GM18511 (cell line): ENCODE results near the gene ROR2.

ENCODE experiments used
- ATAC-seq: cut with Tn5 transposase; IDR thresholded peaks from one replicate; pipeline ENCODE4 v1.9.1; 2021; ENCODE audit warnings: mild to moderate bottlenecking, moderate library complexity; ENCODE audit not compliant: unreplicated experiment

ROR2 gene

GRCh38 chr9:91603932-91604331, 346.1 kb downstream of the ROR2 start:
- no peak for ATAC-seq

- ATAC-seq = no peak
Observed at GRCh38 chr9:91599564-91599963, 350.5 kb downstream of the ROR2 start.

DNA sequence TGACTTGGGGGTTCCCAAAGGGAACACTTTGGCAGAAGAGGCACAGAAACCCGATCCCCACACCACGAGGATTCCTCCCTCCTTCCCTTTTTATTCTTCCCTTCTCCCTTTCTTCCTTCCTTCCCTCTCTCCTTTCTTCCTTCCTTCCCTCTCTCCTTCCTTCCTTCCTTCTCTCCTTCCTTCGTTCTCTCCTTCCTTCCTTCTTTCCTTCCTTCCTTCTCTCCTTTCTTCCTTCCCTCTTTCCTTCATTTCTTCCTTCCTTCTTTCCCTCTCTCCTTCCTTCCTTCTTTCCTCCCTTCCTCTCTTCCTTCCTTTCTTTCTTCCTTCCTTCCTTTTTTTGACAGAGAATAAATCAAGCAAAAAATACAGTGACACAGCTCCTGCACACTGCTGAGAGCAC, 358.4 kb downstream of the ROR2 start:
- no peak for ATAC-seq

- no peak for ATAC-seq
Observed at GRCh38 chr9:91589101-91589553, 360.9 kb downstream of the ROR2 start.

- no peak for ATAC-seq
Observed at GRCh38 chr9:91586282-91586681, 363.7 kb downstream of the ROR2 start.

- no peak for ATAC-seq
Observed at GRCh38 chr9:91583966-91584365, 366.1 kb downstream of the ROR2 start.

DNA sequence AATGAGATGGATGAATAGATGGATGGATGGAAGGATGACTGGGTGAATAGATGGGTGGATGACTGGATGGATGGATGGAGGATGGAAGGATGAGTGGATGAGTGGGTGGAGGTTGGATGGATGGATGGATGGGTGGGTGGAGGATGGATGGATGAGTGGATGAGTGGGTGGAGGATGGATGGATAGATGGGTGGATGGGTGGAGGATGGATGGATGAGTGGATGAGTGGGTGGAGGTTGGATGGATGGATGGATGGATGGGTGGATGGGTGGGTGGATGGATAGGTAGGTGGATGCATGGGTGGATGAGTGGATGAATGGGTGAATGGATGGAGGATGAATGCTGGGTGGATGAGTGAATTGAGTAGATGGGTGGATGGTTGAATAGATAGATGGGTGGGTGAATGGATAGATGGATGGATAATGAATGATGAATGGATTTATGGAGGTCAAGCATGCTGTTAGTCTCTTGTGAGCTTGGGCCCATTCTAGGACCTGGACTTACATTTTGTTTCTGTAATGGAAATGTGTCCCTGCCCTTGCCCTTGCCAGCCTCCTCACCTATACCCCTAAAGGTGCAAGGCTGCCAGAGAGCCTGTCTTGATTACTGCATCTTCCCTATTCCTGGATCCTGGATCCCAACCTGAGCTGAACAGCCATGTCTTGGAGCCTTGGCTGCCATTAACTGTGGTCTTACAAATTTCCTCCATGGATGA, 366.7 kb downstream of the ROR2 start:
- ATAC-seq = no peak

DNA sequence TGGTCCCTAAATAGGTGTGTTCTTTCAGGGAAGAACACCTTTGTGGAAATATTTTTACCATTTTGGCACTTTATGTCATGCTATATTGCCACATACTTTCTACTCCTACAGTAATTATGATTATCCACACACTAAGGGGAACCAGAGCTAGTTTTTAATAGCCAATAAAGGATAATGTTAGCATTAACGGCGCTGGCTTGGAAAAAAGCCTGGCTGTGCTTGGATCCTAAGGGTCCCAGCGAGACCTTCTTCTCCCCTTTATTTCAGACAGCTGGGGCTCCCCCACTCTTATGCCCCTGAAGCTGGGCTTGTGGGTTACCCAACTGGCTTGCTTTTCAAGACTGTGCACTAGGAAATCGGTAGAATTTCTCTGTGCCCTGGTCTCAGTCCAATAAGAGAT, 367.8 kb downstream of the ROR2 start:
- ATAC-seq = no peak

DNA sequence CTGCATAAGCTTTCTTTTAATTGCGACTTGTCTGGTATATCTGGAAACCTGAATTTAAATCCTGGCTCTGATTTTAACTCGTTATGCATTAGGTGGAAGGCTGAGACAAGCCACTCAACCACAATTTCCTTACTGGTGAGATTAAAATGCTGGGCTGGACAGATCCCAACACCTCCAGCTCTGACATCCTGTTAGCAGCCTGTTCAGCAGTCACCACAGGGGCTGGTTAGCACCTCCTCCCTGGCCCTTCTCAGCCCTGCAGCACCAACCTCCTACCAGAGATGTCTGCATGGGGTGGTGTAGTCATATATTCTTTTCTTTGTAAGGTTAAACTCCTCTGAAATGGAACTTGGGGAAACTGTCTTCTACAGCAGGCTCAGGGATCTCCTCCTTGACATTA, 369.9 kb downstream of the ROR2 start:
- no peak for ATAC-seq

GRCh38 chr9:91578911-91579310, 371.1 kb downstream of the ROR2 start:
- ATAC-seq = no peak

- no peak for ATAC-seq
Observed at GRCh38 chr9:91577633-91578061, 372.4 kb downstream of the ROR2 start.

GRCh38 chr9:91572811-91573210, 377.2 kb downstream of the ROR2 start:
- ATAC-seq = no peak

DNA sequence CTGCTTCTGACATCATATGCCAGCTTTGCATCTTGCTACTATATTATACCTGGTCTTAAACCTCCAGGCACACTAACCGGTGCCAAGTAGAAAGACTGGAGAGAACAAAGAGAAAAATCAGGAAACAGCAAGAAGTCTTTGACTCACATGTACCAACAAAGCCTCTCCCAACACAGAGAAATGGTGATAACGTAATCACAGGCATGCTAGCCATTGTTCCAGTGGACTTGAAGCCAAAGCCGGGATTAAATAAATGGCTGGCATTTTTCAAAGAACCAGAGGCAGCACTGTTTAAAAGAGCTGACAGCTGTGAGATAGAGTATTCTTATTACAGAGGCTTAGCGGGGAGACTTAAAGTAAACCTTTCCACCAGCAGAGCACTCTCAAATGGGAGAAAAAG, 378.0 kb downstream of the ROR2 start:
- ATAC-seq = no peak

- no peak for ATAC-seq
Observed at GRCh38 chr9:91571036-91571435, 379.0 kb downstream of the ROR2 start.

DNA sequence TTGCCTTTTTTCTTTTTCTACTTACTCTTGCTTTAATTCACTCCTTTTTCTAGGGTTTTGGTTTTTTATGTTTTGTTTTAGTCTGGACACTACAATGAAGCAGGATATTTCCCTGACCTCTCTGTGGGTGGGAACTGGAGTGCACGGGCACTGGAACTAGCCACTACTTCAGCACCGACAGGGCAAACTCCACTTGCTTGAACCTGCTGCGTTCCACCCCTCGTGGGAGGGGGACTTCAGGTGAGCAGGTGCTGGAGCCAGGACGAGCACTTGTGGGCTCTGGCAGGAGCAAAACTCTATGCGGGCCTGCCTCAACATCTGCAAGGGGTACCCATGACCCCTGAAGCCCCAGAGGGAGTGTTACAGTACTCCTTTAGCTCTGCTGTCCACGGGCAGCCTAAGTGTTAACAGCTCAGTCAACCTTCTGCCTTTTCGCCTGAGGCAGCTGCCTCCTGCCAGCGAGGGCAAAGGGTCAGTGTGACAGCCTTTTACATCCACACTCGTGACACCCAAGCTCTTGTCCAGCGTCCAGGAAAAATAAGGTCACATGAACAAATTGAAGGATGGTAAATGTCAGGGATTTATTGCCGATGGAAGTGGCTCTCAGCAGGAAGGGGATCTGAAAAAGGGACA, 382.3 kb downstream of the ROR2 start:
- no peak for ATAC-seq

GRCh38 chr9:91564081-91564670, 385.9 kb downstream of the ROR2 start:
- no peak for ATAC-seq

DNA sequence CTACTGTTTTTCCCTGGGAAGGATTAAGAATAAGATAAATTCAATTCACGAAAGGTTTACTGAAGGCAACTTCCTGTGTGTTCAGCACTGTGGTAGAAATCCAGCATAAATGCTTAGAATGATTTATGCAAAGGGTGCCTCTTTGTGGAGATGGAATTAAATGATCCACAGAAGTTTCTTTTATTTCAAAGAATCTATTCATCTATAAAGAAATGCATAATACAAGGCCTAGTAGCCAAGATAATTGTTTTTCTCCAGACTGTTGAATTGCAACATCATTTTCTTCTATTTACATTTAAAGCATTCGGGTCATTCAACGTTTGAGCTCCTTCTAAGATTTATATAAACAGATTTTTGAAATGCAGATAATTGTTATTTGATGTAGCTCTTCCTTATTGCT, 387.6 kb downstream of the ROR2 start:
- no peak for ATAC-seq

DNA sequence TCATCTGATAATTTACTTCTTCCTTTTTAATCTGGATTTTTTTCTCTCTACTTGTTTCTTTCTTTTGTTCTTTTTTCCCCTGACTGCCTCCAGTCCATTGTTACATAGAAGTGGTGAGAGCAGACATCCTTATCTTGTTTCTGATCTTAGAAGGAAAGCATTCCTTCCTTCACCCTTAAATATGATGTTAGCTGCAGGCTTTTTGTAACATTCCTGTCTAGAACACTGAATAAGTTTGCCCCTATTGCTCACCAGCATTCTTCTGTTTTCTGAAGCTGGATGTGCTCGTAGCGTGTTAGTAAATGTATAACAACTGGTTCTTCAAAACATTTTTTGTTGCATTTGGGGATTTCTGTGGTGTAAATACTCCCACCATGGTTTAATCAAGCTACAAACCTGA, 389.7 kb downstream of the ROR2 start:
- no peak for ATAC-seq

GRCh38 chr9:91558879-91559278, 391.1 kb downstream of the ROR2 start:
- ATAC-seq = no peak

GRCh38 chr9:91558395-91558794, 391.6 kb downstream of the ROR2 start:
- ATAC-seq = no peak

DNA sequence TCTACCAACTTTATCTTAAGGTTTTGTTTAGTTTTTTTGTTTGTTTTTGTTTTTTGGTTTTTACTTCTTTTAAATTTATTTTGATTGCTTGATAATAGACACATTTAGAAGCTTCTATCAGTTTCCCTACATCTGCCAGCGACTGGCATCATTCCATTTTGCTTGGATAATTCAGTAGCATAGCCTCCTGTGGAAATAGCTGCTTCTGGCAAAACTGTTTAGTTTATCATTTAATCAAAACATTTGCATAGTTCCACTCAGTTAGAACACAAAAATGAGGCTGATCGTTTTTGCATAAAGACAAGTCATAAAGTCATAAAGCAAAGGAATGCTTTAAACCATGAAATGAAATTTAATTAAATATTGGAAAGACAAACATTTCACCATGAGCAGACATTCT, 392.7 kb downstream of the ROR2 start:
- ATAC-seq = no peak

DNA sequence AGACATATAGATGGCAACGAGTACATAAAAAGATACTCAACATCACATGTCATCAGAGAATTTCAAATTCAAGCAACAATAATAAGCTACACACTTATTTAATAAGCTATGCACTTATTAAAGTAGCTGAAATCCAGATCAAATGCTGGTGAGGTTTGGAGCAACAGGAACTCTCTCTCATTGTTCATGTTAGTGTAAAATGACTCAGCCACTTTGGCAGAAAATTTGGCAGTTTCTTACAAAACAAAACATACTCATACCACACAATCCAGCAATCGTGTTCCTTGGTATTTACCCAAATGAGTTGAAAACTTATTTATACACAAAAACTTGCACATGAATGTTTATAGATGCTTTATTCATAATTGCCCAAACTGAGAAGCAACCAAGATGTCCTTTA, 394.9 kb downstream of the ROR2 start:
- no peak for ATAC-seq
